DND-41 (cell line): ENCODE results near the gene ANTKMT.

Experiments
- ATAC-seq: fragments of 200-7000 bp; cut with Tn5 transposase; 3 replicates; pipeline ENCODE4 v1.9.1; 2021; ENCODE audit warnings: low read depth; ENCODE audit not compliant: insufficient read depth
- DNase-seq: peaks from one replicate; pipeline ENCODE4 v3.0.0-alpha.2; 2020
- H2AFZ ChIP-seq: 2 replicates; pipeline ENCODE4 v1.6.0; 2012; ENCODE audit warnings: low read depth, low read length
- H3K27ac ChIP-seq: 2 replicates; pipeline ENCODE4 v1.5.1; 2012; ENCODE audit warnings: low read length, inconsistent platforms
- H3K27me3 ChIP-seq: fragments of 200-600 bp; sonication (generic); 2 replicates; pipeline ENCODE4 v1.6.0; 2012; ENCODE audit warnings: low read length, mild to moderate bottlenecking, inconsistent platforms; ENCODE audit not compliant: insufficient read depth, poor library complexity
- H3K36me3 ChIP-seq: 2 replicates; pipeline ENCODE4 v1.5.1; 2012; ENCODE audit warnings: low read length, inconsistent platforms; ENCODE audit not compliant: insufficient read depth
- H3K4me1 ChIP-seq: 2 replicates; pipeline ENCODE4 v1.5.1; 2012; ENCODE audit warnings: mild to moderate bottlenecking, low read length; ENCODE audit not compliant: insufficient read depth
- H3K4me2 ChIP-seq: 2 replicates; pipeline ENCODE4 v1.6.0; 2012; ENCODE audit warnings: mild to moderate bottlenecking, moderate library complexity, low read length, inconsistent platforms; ENCODE audit not compliant: insufficient read depth
- H3K4me3 ChIP-seq, 2 experiments: fragments of 200-600 bp in 1 of 2; shearing (Covaris generic) in 1 of 2; 2 replicates each; pipeline ENCODE4 v1.5.1; 2012 to 2016; ENCODE audit warnings: inconsistent platforms in 2 of 2, low read length in 2 of 2, mild to moderate bottlenecking in 2 of 2, low read depth in 1 of 2, moderate library complexity in 1 of 2
- H3K79me2 ChIP-seq: 2 replicates; pipeline ENCODE4 v1.6.0; 2012; ENCODE audit warnings: low read length, inconsistent platforms; ENCODE audit not compliant: insufficient read depth
- H3K9ac ChIP-seq: 2 replicates; pipeline ENCODE4 v1.6.0; 2012; ENCODE audit warnings: low read depth, mild to moderate bottlenecking, inconsistent platforms, low read length, moderate library complexity
- H3K9me3 ChIP-seq: 2 replicates; pipeline ENCODE4 v1.5.1; 2012; ENCODE audit warnings: low read length, moderate library complexity, mild to moderate bottlenecking, inconsistent platforms; ENCODE audit not compliant: insufficient read depth, severe bottlenecking
- H4K20me1 ChIP-seq: 2 replicates; pipeline ENCODE4 v1.6.0; 2012; ENCODE audit warnings: low read length; ENCODE audit not compliant: insufficient read depth
- EZH2 ChIP-seq: IDR thresholded peaks from 3 replicates; pipeline ENCODE4 v1.6.1; 2012; ENCODE audit warnings: borderline replicate concordance, low read depth, mild to moderate bottlenecking, moderate library complexity, low read length, inconsistent platforms; ENCODE audit not compliant: severe bottlenecking
- TF ChIP-seq, protein P1 (sequence below): IDR thresholded peaks from 2 replicates; pipeline ENCODE4 v1.5.1; 2012; ENCODE audit warnings: borderline replicate concordance, low read length, moderate library complexity, mild to moderate bottlenecking; ENCODE audit not compliant: poor library complexity, severe bottlenecking; ENCODE audit errors: extremely low read depth

The ANTKMT gene

DNA sequence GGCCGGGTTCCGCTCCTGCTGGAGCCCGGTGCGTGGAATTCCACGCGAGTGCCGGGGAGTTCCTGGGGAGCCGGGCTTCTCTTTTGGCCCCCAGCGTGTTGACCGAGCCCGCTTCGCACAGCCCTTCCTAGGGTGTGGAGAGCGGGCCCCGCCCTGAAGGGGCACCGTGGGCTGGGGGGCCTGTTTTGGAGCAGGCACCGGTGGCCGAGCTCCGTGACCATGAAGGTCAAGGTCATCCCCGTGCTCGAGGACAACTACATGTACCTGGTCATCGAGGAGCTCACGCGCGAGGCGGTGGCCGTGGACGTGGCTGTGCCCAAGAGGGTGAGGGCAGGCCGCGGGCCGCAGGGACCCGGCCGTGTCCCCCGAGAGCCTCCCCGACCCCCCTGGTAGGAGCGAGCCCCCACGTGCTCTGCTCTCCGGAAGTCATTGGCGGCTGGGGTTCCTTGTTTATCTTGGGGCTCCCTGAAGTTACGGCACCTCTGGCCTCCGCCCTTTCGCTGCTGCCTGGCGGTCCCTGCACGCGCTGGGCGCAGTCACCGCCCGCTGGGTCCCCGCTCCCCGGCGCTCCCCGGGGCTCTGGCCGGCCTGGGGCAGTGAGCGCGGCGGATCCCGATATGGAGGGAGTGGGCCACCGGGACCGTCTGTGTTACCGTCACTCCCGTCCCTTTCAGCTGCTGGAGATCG lies 6.5 kb downstream of the ANTKMT start:
- Histone ChIP-seq H4K20me1 (peaks cover 24% of the 10 kb centered on the region), H3K79me2 (no peaks in the 10 kb centered on the region), H3K4me3 (peak overlapping the region; percentile 27 to 72; a peak in 3 of 4 replicates), H3K27me3 (no peaks in the 10 kb centered on the region), H3K27ac (peak overlapping the region; percentile 45; the same call in 1 of the 2 replicates), H3K4me1 (peaks cover 14% of the 10 kb centered on the region), H3K36me3 (peaks cover 20% of the 10 kb centered on the region), H3K9me3 (no peaks in the 10 kb centered on the region), H2AFZ (peak overlapping the region; percentile 66), H3K4me2 (peak overlapping the region; percentile 93), H3K9ac (peak overlapping the region; percentile 65)
- ATAC-seq: no peak
- DNase-seq: no peak
- TF ChIP-seq, protein P1, sequence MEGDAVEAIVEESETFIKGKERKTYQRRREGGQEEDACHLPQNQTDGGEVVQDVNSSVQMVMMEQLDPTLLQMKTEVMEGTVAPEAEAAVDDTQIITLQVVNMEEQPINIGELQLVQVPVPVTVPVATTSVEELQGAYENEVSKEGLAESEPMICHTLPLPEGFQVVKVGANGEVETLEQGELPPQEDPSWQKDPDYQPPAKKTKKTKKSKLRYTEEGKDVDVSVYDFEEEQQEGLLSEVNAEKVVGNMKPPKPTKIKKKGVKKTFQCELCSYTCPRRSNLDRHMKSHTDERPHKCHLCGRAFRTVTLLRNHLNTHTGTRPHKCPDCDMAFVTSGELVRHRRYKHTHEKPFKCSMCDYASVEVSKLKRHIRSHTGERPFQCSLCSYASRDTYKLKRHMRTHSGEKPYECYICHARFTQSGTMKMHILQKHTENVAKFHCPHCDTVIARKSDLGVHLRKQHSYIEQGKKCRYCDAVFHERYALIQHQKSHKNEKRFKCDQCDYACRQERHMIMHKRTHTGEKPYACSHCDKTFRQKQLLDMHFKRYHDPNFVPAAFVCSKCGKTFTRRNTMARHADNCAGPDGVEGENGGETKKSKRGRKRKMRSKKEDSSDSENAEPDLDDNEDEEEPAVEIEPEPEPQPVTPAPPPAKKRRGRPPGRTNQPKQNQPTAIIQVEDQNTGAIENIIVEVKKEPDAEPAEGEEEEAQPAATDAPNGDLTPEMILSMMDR: no peak
- no peak for TF ChIP-seq EZH2

DNA sequence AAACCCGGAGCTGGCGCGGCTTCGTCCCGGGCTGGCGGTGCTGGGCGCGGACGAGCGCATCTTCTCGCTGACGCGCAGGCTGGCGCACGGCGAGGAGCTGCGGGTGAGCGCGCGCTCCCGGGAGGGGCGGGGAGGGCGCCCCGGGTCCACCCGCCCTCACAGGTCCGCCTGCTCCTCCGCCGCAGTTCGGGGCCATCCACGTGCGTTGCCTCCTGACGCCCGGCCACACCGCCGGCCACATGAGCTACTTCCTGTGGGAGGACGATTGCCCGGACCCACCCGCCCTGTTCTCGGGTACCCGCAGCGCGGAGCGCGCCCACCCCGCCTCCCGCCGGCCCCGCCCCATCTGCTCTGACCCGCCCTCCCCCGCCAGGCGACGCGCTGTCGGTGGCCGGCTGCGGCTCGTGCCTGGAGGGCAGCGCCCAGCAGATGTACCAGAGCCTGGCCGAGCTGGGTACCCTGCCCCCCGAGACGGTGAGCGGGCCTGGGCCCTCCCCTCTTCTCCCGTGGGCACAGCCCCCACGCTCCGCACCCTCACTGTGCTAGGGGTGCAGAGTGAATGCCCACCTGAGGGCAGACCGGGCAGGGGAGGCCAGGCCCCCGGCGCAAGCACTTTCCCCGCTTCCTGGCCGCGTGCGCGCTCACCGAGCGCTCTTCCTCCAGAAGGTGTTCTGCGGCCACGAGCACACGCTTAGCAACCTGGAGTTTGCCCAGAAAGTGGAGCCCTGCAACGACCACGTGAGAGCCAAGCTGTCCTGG lies 7.4 kb downstream of the ANTKMT start:
- no peak for ATAC-seq
- no peak overlapping the region for H3K9ac ChIP-seq

DNA sequence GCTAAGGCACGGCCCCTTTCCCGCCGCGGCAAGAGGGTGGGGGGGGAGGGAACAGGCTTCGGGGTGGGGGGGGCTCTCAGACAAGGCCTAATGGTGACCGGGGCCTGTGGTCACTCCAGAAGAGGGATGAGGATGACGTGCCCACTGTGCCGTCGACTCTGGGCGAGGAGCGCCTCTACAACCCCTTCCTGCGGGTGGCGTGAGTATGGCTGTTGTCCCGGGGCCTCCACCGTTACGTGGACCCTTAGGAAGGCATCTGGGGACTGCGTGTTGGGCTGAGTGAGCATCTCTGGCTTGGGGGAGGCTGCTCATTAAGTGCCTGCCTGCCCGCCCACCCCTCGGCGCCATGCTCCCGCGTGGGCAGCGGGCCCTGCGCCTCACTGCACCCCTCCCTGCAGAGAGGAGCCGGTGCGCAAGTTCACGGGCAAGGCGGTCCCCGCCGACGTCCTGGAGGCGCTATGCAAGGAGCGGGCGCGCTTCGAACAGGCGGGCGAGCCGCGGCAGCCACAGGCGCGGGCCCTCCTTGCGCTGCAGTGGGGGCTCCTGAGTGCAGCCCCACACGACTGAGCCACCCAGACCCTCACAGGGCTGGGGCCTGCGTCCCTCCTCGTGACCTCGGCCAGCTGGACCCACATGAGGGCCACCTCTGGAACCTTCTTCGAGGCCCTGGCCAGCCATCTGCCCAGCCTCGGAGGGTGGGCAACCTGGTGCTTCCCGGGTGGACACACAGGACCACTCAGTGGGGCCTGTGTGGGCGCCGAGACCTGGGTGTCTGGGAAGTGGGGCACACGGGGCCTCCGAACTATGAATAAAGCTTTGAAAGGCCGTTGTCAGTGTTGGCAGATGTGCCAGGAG lies 8.2 kb downstream of the ANTKMT start:
- H3K36me3 ChIP-seq: peaks cover 37% of the 10 kb centered on the region
- no peak for ATAC-seq
- H3K4me3 ChIP-seq: no peak overlapping the region
- peaks cover 14% of the 10 kb centered on the region for H3K4me1 ChIP-seq
- peaks cover 27% of the 10 kb centered on the region for H4K20me1 ChIP-seq
- H3K79me2 ChIP-seq: no peaks in the 10 kb centered on the region
- no peak overlapping the region for H2AFZ ChIP-seq
- H3K4me2 ChIP-seq: no peak overlapping the region
- TF ChIP-seq EZH2: no peak
- TF ChIP-seq, protein P1: no peak
- no peak overlapping the region for H3K9ac ChIP-seq
- no peaks in the 10 kb centered on the region for H3K27me3 ChIP-seq
- H3K9me3 ChIP-seq: no peaks in the 10 kb centered on the region
- no peak overlapping the region for H3K27ac ChIP-seq
- no peak for DNase-seq

More for the DNA sequence above, 7.4 kb downstream of the ANTKMT start:
- Histone ChIP-seq H3K36me3 (peaks cover 29% of the 10 kb centered on the region), H3K27me3 (no peaks in the 10 kb centered on the region), H3K4me3 (no peak overlapping the region), H4K20me1 (peaks cover 27% of the 10 kb centered on the region), H2AFZ (no peak overlapping the region), H3K4me1 (peaks cover 14% of the 10 kb centered on the region), H3K9me3 (no peaks in the 10 kb centered on the region), H3K79me2 (no peaks in the 10 kb centered on the region), H3K27ac (no peak overlapping the region), H3K4me2 (peak overlapping the region; percentile 93; the same call in 1 of the 2 replicates)
- no peak for DNase-seq
- TF ChIP-seq, protein P1: no peak
- no peak for TF ChIP-seq EZH2
